ENCODE measurements around the gene D2HGDH. TPM values are rescaled to one million over a fixed set of nuclear protein-coding genes. Genes with fewer than 3 reads are reported as not detected.
A peak's percentile ranks its signal among the peaks of the same experiment; 100 is the strongest.
"Not testable (repeated sequence)": the region's sequence is repeated elsewhere in the genome, so short reads cannot be mapped to it uniquely, and the experiment has no call there.

Gene D2HGDH
- total RNA-seq, 1 donor from 2014 or later = 21.1 TPM

- Histone ChIP-seq H3K4me3 (no peak overlapping the region), H3K27me3 (no peaks in the 10 kb centered on the region), H3K9me3 (no peaks in the 10 kb centered on the region), H3K27ac (no peak overlapping the region), H3K4me1 (no peaks in the 10 kb centered on the region), H3K36me3 (no peaks in the 10 kb centered on the region)
- TF ChIP-seq POLR2AphosphoS5 (IDR thresholded peaks at IDR 0.05; ENCODE audit: insufficient read depth in 1 of 2, low read depth in 1 of 2) (no peak), POLR2A (IDR thresholded peaks at IDR 0.05) (no peak), CTCF (IDR thresholded peaks at IDR 0.05) (no peak)
- intact Hi-C loops (cut with DNase I) = no loop called here
- peak in 1 of 2 donors; percentile 40 for DNase-seq (ENCODE audit: extremely low spot score in 2 of 2)
Measured at GRCh38 chr2:241777170-241777685, 42.8 kb downstream of the D2HGDH start.

- Histone ChIP-seq H3K4me1 (no peaks in the 10 kb centered on the region), H3K36me3 (no peaks in the 10 kb centered on the region), H3K27ac (no peak overlapping the region), H3K27me3 (no peaks in the 10 kb centered on the region), H3K4me3 (no peak overlapping the region), H3K9me3 (no peaks in the 10 kb centered on the region)
- intact Hi-C loops (cut with DNase I) = no loop called here
- peak in 1 of 2 donors; percentile 81 for DNase-seq (ENCODE audit: extremely low spot score in 2 of 2)
- TF ChIP-seq POLR2AphosphoS5 (IDR thresholded peaks at IDR 0.05; ENCODE audit: insufficient read depth in 1 of 2, low read depth in 1 of 2) (no peak), POLR2A (IDR thresholded peaks at IDR 0.05) (no peak), CTCF (IDR thresholded peaks at IDR 0.05) (no peak)
Measured at GRCh38 chr2:241777686-241778627, 43.5 kb downstream of the D2HGDH start.

GRCh38 chr2:241780939-241781569, 46.6 kb downstream of the D2HGDH start:
- Histone ChIP-seq H3K27me3 (no peaks in the 10 kb centered on the region), H3K36me3 (no peaks in the 10 kb centered on the region), H3K4me3 (no peak overlapping the region), H3K27ac (no peak overlapping the region), H3K4me1 (no peaks in the 10 kb centered on the region), H3K9me3 (no peaks in the 10 kb centered on the region)
- no peak for TF ChIP-seq POLR2AphosphoS5 (IDR thresholded peaks at IDR 0.05; ENCODE audit: insufficient read depth in 1 of 2, low read depth in 1 of 2)
- TF ChIP-seq POLR2A (IDR thresholded peaks at IDR 0.05) = no peak
- no peak for TF ChIP-seq CTCF (IDR thresholded peaks at IDR 0.05)
- no peak for DNase-seq (ENCODE audit: extremely low spot score in 2 of 2)
- intact Hi-C loops (cut with DNase I) = no loop called here

GRCh38 chr2:241782053-241782452, 47.6 kb downstream of the D2HGDH start:
- H3K27ac ChIP-seq; H3K27me3 ChIP-seq; H3K9me3 ChIP-seq; H3K4me1 ChIP-seq; intact Hi-C loops (cut with DNase I); DNase-seq (ENCODE audit: extremely low spot score in 2 of 2); H3K4me3 ChIP-seq; H3K36me3 ChIP-seq: not testable (repeated sequence)

GRCh38 chr2:241788135-241788534, 53.7 kb downstream of the D2HGDH start:
- DNase-seq (ENCODE audit: extremely low spot score in 2 of 2) = no peak
- Histone ChIP-seq H3K4me1 (no peaks in the 10 kb centered on the region), H3K27me3 (no peaks in the 10 kb centered on the region), H3K36me3 (no peaks in the 10 kb centered on the region), H3K27ac (no peak overlapping the region), H3K9me3 (no peaks in the 10 kb centered on the region), H3K4me3 (no peak overlapping the region)
- TF ChIP-seq POLR2AphosphoS5 (IDR thresholded peaks at IDR 0.05; ENCODE audit: insufficient read depth in 1 of 2, low read depth in 1 of 2) = no peak
- no peak for TF ChIP-seq POLR2A (IDR thresholded peaks at IDR 0.05)
- no peak for TF ChIP-seq CTCF (IDR thresholded peaks at IDR 0.05)
- intact Hi-C loops (cut with DNase I) = no loop called here

Measured in vagina (tissue), 2 donors.